ENCODE data around the gene ATF6. TPM values are rescaled to one million over a fixed set of nuclear protein-coding genes. Genes with fewer than 3 reads are reported as not detected.

Gene ATF6
- total RNA-seq, 1 experiment from 2014 or later = 36.5 TPM

DNA sequence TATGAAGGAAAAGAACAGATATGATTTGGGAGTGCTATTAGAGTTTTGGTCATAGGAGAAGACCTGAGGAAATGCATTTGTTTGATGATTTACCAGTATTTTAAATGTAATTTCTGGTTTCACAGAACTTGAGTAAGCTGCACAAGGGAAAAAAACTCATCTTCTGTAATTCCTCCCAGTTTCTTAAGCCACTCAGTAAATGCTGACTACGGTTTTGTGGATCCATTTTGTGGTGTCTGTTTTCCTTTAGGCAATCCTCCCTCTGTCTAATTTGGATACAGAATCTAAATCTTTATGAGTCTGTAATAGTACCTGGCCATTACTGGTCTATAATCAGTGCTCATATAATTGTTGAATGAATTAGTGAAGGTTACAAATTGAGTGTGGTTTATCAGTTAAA is 185.5 kb downstream of the ATF6 start:
- Histone ChIP-seq H3K9me3 (ENCODE audit: low read length) (no peaks in the 10 kb centered on the region), H3K9ac (ENCODE audit: low read length) (no peak overlapping the region), H3K79me2 (ENCODE audit: low read length) (no peaks in the 10 kb centered on the region), H3K36me3 (ENCODE audit: insufficient read depth, low read length) (no peaks in the 10 kb centered on the region), H3K27ac (ENCODE audit: low read length) (no peak overlapping the region), H3K9me2 (replicated peaks; ENCODE audit: insufficient read depth, low read length) (no peaks in the 10 kb centered on the region), H3K4me3 (ENCODE audit: low read length) (no peak overlapping the region), H4K20me1 (ENCODE audit: insufficient read depth, low read depth, low read length) (no peaks in the 10 kb centered on the region), H3K4me2 (ENCODE audit: low read depth, low read length, poor library complexity, severe bottlenecking) (no peak overlapping the region), H3K27me3 (ENCODE audit: low read length) (no peaks in the 10 kb centered on the region), H2AFZ (ENCODE audit: low read length) (no peak overlapping the region), H3K4me1 (ENCODE audit: low read length) (peaks cover 24% of the 10 kb centered on the region)
- DNase-seq = no peak

GRCh38 chr1:161952607-161953172 is 186.6 kb downstream of the ATF6 start:
- no peak overlapping the region for H3K4me3 ChIP-seq (ENCODE audit: low read length)
- H3K79me2 ChIP-seq (ENCODE audit: low read length) = no peaks in the 10 kb centered on the region
- no peak overlapping the region for H2AFZ ChIP-seq (ENCODE audit: low read length)
- no peaks in the 10 kb centered on the region for H3K27me3 ChIP-seq (ENCODE audit: low read length)
- H3K4me2 ChIP-seq (ENCODE audit: low read depth, low read length, poor library complexity, severe bottlenecking) = no peak overlapping the region
- H3K9ac ChIP-seq (ENCODE audit: low read length) = no peak overlapping the region
- peaks cover 24% of the 10 kb centered on the region for H3K4me1 ChIP-seq (ENCODE audit: low read length)
- no peaks in the 10 kb centered on the region for H3K9me2 ChIP-seq (replicated peaks; ENCODE audit: insufficient read depth, low read length)
- no peak for DNase-seq
- no peaks in the 10 kb centered on the region for H3K36me3 ChIP-seq (ENCODE audit: insufficient read depth, low read length)
- H3K9me3 ChIP-seq (ENCODE audit: low read length) = no peaks in the 10 kb centered on the region
- H4K20me1 ChIP-seq (ENCODE audit: insufficient read depth, low read depth, low read length) = no peaks in the 10 kb centered on the region
- H3K27ac ChIP-seq (ENCODE audit: low read length) = no peak overlapping the region

DNA sequence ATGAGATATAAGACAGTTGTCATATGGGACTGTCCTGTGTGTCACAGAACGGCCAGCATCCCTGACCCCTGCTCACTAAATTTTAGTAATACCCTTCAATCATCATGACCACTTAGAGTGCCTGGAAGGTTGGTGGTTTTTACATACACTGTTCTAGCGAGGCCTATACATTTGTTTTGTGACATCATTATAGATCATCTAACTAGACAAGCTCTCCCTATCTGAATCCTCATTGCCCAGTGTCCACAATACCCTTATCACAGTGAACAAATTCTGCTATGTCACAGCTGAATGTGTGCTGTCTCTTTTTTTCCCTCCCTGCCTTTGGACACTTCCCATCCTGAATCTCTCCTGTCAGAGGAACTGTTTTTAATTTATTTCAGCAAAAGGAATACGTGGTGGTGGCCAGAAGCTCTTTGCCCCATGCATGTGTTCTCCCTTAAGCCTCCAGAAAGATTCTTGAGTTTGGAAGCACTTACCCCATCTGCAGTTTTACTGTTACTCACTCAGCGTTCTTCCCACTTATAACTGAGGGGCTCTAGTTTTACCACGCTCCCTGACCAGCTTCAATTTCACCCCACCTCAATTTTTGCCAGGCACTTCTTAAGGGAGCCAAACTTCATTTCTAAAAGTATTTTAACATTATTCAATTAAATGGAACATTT is 187.3 kb downstream of the ATF6 start:
- Histone ChIP-seq H3K27ac (ENCODE audit: low read length) (no peak overlapping the region), H3K4me1 (ENCODE audit: low read length) (peaks cover 24% of the 10 kb centered on the region), H3K9ac (ENCODE audit: low read length) (no peak overlapping the region), H4K20me1 (ENCODE audit: insufficient read depth, low read depth, low read length) (no peaks in the 10 kb centered on the region), H3K4me2 (ENCODE audit: low read depth, low read length, poor library complexity, severe bottlenecking) (no peak overlapping the region), H3K9me3 (ENCODE audit: low read length) (no peaks in the 10 kb centered on the region), H3K4me3 (ENCODE audit: low read length) (no peak overlapping the region), H3K36me3 (ENCODE audit: insufficient read depth, low read length) (no peaks in the 10 kb centered on the region; the same call in 1 of the 2 replicates), H3K27me3 (ENCODE audit: low read length) (no peaks in the 10 kb centered on the region), H3K79me2 (ENCODE audit: low read length) (no peaks in the 10 kb centered on the region), H3K9me2 (replicated peaks; ENCODE audit: insufficient read depth, low read length) (no peaks in the 10 kb centered on the region), H2AFZ (ENCODE audit: low read length) (no peak overlapping the region)
- no peak for DNase-seq

- H3K9ac ChIP-seq (ENCODE audit: low read length) = no peak overlapping the region
- H3K4me2 ChIP-seq (ENCODE audit: low read depth, low read length, poor library complexity, severe bottlenecking) = no peak overlapping the region
- no peaks in the 10 kb centered on the region; the same call in 1 of the 2 replicates for H3K36me3 ChIP-seq (ENCODE audit: insufficient read depth, low read length)
- H3K4me1 ChIP-seq (ENCODE audit: low read length) = peaks cover 19% of the 10 kb centered on the region
- no peaks in the 10 kb centered on the region for H3K9me2 ChIP-seq (replicated peaks; ENCODE audit: insufficient read depth, low read length)
- H3K79me2 ChIP-seq (ENCODE audit: low read length) = no peaks in the 10 kb centered on the region
- no peaks in the 10 kb centered on the region for H4K20me1 ChIP-seq (ENCODE audit: insufficient read depth, low read depth, low read length)
- no peak for DNase-seq
- no peaks in the 10 kb centered on the region for H3K27me3 ChIP-seq (ENCODE audit: low read length)
- no peaks in the 10 kb centered on the region for H3K9me3 ChIP-seq (ENCODE audit: low read length)
- no peak overlapping the region for H2AFZ ChIP-seq (ENCODE audit: low read length)
- H3K27ac ChIP-seq (ENCODE audit: low read length) = no peak overlapping the region
- no peak overlapping the region for H3K4me3 ChIP-seq (ENCODE audit: low read length)
Observed at GRCh38 chr1:161954050-161954449, 187.9 kb downstream of the ATF6 start.

DNA sequence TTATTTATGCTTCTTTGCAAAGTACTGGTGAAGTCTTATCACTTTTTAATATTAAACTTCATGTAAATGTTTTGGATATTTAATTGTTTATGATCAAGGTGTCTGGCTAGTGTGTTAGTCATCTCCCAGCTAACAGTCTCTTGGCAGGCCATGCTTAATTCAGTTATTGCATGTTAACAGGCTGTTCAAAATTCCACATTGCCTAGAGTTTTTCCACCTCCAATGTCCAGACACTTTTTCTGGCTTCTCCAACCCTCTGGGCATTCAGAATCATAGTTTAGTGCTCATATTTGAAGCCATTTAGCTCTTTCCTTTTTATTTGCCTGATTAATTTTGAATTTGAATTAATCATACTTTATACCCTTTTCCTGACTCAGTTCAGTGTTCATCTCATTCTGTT is 188.3 kb downstream of the ATF6 start:
- H3K36me3 ChIP-seq (ENCODE audit: insufficient read depth, low read length) = no peaks in the 10 kb centered on the region; the same call in 1 of the 2 replicates
- no peak overlapping the region for H3K4me2 ChIP-seq (ENCODE audit: low read depth, low read length, poor library complexity, severe bottlenecking)

DNA sequence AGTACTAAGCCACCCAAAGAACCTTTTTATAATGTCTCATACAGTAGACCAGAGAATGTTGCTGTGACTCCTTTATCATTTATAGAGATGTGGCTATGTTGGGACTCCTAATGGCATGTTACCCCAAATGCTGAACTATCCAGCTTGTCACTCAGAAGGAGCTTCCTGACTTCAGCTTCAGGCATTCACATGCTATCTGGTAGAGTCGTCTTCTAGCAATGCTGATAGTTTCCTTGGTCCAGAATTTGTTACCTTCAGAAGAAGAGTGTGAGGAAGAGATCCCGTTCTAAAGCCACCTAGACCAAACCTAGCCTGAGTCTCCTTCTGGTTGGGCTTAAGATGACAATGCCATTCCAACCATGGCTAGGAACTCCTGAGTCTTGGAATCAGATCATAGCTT is 189.5 kb downstream of the ATF6 start:
- peaks cover 8% of the 10 kb centered on the region for H3K4me1 ChIP-seq (ENCODE audit: low read length)
- no peaks in the 10 kb centered on the region for H3K9me2 ChIP-seq (replicated peaks; ENCODE audit: insufficient read depth, low read length)
- DNase-seq = no peak
- no peak overlapping the region for H3K4me2 ChIP-seq (ENCODE audit: low read depth, low read length, poor library complexity, severe bottlenecking)
- no peaks in the 10 kb centered on the region for H4K20me1 ChIP-seq (ENCODE audit: insufficient read depth, low read depth, low read length)
- H3K9ac ChIP-seq (ENCODE audit: low read length) = no peak overlapping the region
- no peaks in the 10 kb centered on the region for H3K79me2 ChIP-seq (ENCODE audit: low read length)
- H3K36me3 ChIP-seq (ENCODE audit: insufficient read depth, low read length) = no peaks in the 10 kb centered on the region; the same call in 1 of the 2 replicates
- no peaks in the 10 kb centered on the region for H3K9me3 ChIP-seq (ENCODE audit: low read length)
- H3K27me3 ChIP-seq (ENCODE audit: low read length) = no peaks in the 10 kb centered on the region
- H3K27ac ChIP-seq (ENCODE audit: low read length) = no peak overlapping the region
- H3K4me3 ChIP-seq (ENCODE audit: low read length) = no peak overlapping the region
- no peak overlapping the region for H2AFZ ChIP-seq (ENCODE audit: low read length)

More for the DNA sequence above, 188.3 kb downstream of the ATF6 start:
- no peaks in the 10 kb centered on the region for H3K79me2 ChIP-seq (ENCODE audit: low read length)
- DNase-seq = no peak
- no peaks in the 10 kb centered on the region for H3K9me2 ChIP-seq (replicated peaks; ENCODE audit: insufficient read depth, low read length)
- no peaks in the 10 kb centered on the region for H4K20me1 ChIP-seq (ENCODE audit: insufficient read depth, low read depth, low read length)
- H3K27me3 ChIP-seq (ENCODE audit: low read length) = no peaks in the 10 kb centered on the region
- peaks cover 15% of the 10 kb centered on the region for H3K4me1 ChIP-seq (ENCODE audit: low read length)
- no peak overlapping the region for H2AFZ ChIP-seq (ENCODE audit: low read length)
- no peak overlapping the region for H3K27ac ChIP-seq (ENCODE audit: low read length)
- no peaks in the 10 kb centered on the region for H3K9me3 ChIP-seq (ENCODE audit: low read length)
- no peak overlapping the region for H3K4me3 ChIP-seq (ENCODE audit: low read length)
- H3K9ac ChIP-seq (ENCODE audit: low read length) = no peak overlapping the region

DNA sequence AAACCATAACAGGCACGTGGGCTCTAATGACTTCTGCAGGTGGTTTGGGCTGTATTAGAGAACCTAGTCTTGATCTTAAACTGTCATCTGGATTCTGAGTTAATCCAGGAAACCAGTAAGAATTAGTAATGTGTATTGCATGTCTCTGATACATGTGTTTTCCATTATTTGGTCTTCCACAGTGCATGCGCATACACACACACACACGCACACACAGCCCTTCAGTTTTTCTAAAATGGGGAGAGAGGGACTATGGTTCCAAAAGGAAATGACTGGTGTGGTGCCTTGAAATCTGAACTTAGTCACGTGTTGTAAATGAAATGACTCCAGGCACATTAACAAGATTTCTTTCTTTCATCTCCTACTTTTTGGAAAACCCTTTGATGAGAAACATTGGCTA is 190.0 kb downstream of the ATF6 start:
- Histone ChIP-seq H2AFZ (ENCODE audit: low read length) (no peak overlapping the region), H3K4me2 (ENCODE audit: low read depth, low read length, poor library complexity, severe bottlenecking) (no peak overlapping the region), H3K79me2 (ENCODE audit: low read length) (no peaks in the 10 kb centered on the region), H4K20me1 (ENCODE audit: insufficient read depth, low read depth, low read length) (no peaks in the 10 kb centered on the region), H3K4me3 (ENCODE audit: low read length) (no peak overlapping the region), H3K9me3 (ENCODE audit: low read length) (no peaks in the 10 kb centered on the region), H3K36me3 (ENCODE audit: insufficient read depth, low read length) (no peaks in the 10 kb centered on the region; the same call in 1 of the 2 replicates), H3K4me1 (ENCODE audit: low read length) (peaks cover 4% of the 10 kb centered on the region; the same call in 1 of the 2 replicates), H3K27me3 (ENCODE audit: low read length) (no peaks in the 10 kb centered on the region), H3K9me2 (replicated peaks; ENCODE audit: insufficient read depth, low read length) (no peaks in the 10 kb centered on the region), H3K9ac (ENCODE audit: low read length) (no peak overlapping the region), H3K27ac (ENCODE audit: low read length) (no peak overlapping the region)
- DNase-seq = no peak

DNA sequence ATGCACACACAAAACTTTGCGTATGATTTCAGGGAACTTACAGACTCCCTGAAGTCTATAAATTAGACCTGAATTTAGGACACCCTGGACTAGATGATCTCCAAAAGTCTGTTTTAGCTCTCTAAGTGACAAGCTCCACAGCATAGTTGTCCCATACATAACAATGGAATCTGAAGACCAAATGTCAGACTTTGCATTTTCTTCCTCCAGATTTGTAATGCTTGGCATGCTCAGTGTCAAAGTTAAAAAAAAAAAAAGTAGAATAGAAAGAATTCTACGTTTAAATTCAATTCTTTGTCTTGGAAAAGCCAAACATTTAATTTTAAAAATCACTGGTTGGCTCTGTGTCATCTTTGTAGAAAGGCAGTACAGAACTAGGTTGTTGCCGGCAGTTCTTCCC is 190.8 kb downstream of the ATF6 start:
- Histone ChIP-seq H3K36me3 (ENCODE audit: insufficient read depth, low read length) (no peaks in the 10 kb centered on the region; the same call in 1 of the 2 replicates), H4K20me1 (ENCODE audit: insufficient read depth, low read depth, low read length) (no peaks in the 10 kb centered on the region)
- DNase-seq = no peak

More for the DNA sequence above, 190.8 kb downstream of the ATF6 start:
- Histone ChIP-seq H3K79me2 (ENCODE audit: low read length) (no peaks in the 10 kb centered on the region), H2AFZ (ENCODE audit: low read length) (no peak overlapping the region), H3K9me3 (ENCODE audit: low read length) (no peaks in the 10 kb centered on the region), H3K4me2 (ENCODE audit: low read depth, low read length, poor library complexity, severe bottlenecking) (no peak overlapping the region), H3K4me3 (ENCODE audit: low read length) (no peak overlapping the region), H3K9ac (ENCODE audit: low read length) (no peak overlapping the region), H3K27me3 (ENCODE audit: low read length) (no peaks in the 10 kb centered on the region), H3K9me2 (replicated peaks; ENCODE audit: insufficient read depth, low read length) (no peaks in the 10 kb centered on the region), H3K27ac (ENCODE audit: low read length) (no peak overlapping the region), H3K4me1 (ENCODE audit: low read length) (peaks cover 3% of the 10 kb centered on the region; the same call in 1 of the 2 replicates)
